HCT116 (cell line): Measurements from ENCODE around the gene STK32C.
A peak's percentile ranks its signal among the peaks of the same experiment; 100 is the strongest.

Source experiments
- ATF3 ChIP-seq: IDR thresholded peaks from 2 replicates; pipeline ENCODE4 v1.6.1; 2012
- CBX3 ChIP-seq: IDR thresholded peaks from 2 replicates; pipeline ENCODE4 v1.6.1; 2012; ENCODE audit warnings: low read depth
- CTCF ChIP-seq, 3 experiments: fragments of 200-600 bp in 1 of 3; sonication (generic) in 1 of 3; IDR thresholded peaks in 2 of 3; conservative IDR thresholded peaks in 1 of 3; 2 replicates each; pipeline ENCODE4 v1.5.1; 2012 to 2017; ENCODE audit warnings: low read depth in 2 of 3, low read length in 2 of 3, antibody characterized with exemption in 1 of 3, borderline replicate concordance in 1 of 3, control low read depth in 1 of 3, mild to moderate bottlenecking in 1 of 3, mixed read lengths in 1 of 3, mixed run types in 1 of 3, moderate library complexity in 1 of 3; ENCODE audit not compliant: insufficient read depth in 1 of 3
- EZH2 ChIP-seq: fragments of 200-600 bp; sonication (generic); IDR thresholded peaks from 2 replicates; pipeline ENCODE4 v1.6.1; 2017; ENCODE audit warnings: antibody characterized with exemption, mixed run types
- EZH2phosphoT487 ChIP-seq: fragments of 200-600 bp; IDR thresholded peaks from 2 replicates; pipeline ENCODE4 v1.6.1; 2018; ENCODE audit warnings: antibody characterized with exemption, borderline replicate concordance
- FOSL1 ChIP-seq: IDR thresholded peaks from 2 replicates; pipeline ENCODE4 v1.6.1; 2012; ENCODE audit warnings: low read depth
- JUND ChIP-seq: IDR thresholded peaks from 2 replicates; pipeline ENCODE4 v1.6.1; 2012
- POLR2A ChIP-seq: IDR thresholded peaks from 2 replicates; pipeline ENCODE4 v1.7.0; 2011; ENCODE audit warnings: borderline replicate concordance; ENCODE audit not compliant: insufficient read depth, insufficient read length; ENCODE audit errors: extremely low read depth
- POLR2AphosphoS5 ChIP-seq: IDR thresholded peaks from 2 replicates; pipeline ENCODE4 v1.6.1; 2011; ENCODE audit warnings: mild to moderate bottlenecking, low read depth, low read length, moderate library complexity
- REST ChIP-seq: IDR thresholded peaks from 2 replicates; pipeline ENCODE4 v1.6.1; 2012; ENCODE audit warnings: low read depth
- SIN3A ChIP-seq: IDR thresholded peaks from 2 replicates; pipeline ENCODE4 v1.6.1; 2012; ENCODE audit warnings: low read depth
- TCF7L2 ChIP-seq: IDR thresholded peaks from 2 replicates; pipeline ENCODE4 v1.7.0; 2011; ENCODE audit warnings: borderline replicate concordance, inconsistent platforms; ENCODE audit not compliant: insufficient read depth, insufficient read length; ENCODE audit errors: extremely low read depth

- TF ChIP-seq POLR2AphosphoS5 = peak; percentile 64
- TF ChIP-seq FOSL1 = peak; percentile 63
- TF ChIP-seq CTCF (IDR thresholded peaks at IDR 0.05 in 2 of 3, conservative IDR thresholded peaks at IDR 0.05 in 1 of 3; ENCODE audit: borderline replicate concordance in 1 of 3, insufficient read depth in 1 of 3, low read depth in 2 of 3, low read length in 2 of 3) = no peak
- TF ChIP-seq TCF7L2 = no peak
- no peak for TF ChIP-seq POLR2A
- no peak for TF ChIP-seq EZH2
- TF ChIP-seq JUND = peak; percentile 74
- TF ChIP-seq REST = no peak
- TF ChIP-seq ATF3 = no peak
- no peak for TF ChIP-seq EZH2phosphoT487
- TF ChIP-seq CBX3 = no peak
- peak; percentile 35; the same call in 1 of the 2 replicates for TF ChIP-seq SIN3A
Observed at GRCh38 chr10:132329565-132330485, 22.1 kb upstream of the STK32C start.
